Caco-2 (cell line): ENCODE data around the gene CNTNAP4. TPM values are rescaled to one million over a fixed set of nuclear protein-coding genes. Genes with fewer than 3 reads are reported as not detected.
A peak's percentile ranks its signal among the peaks of the same experiment; 100 is the strongest.

ENCODE experiments used
- Bru-seq: library from RNA; stranded (reverse); fragments of 400-500 nt; gene quantifications from one replicate; lab custom pipeline; 2021; lab: Mats Ljungman, UMichigan
- BruChase-seq, 2 experiments: library from RNA; stranded (reverse); fragments of 400-500 nt; gene quantifications; one replicate each; lab custom pipeline; 2021; lab: Mats Ljungman, UMichigan
- BruUV-seq: library from RNA; stranded (reverse); fragments of 400-500 nt; replicated peaks from 2 replicates; lab custom pipeline; 2021; lab: Mats Ljungman, UMichigan
- CTCF ChIA-PET: fragments of 300-600 bp; sonication (Branson Sonifier 250); formaldehyde crosslinking; loops from one replicate; lab custom pipeline; 2022; ENCODE audit warnings: antibody characterized with exemption; lab: Charles Lee
- POLR2A ChIA-PET: fragments of 300-600 bp; sonication (Branson Sonifier 250); formaldehyde crosslinking; loops from one replicate; lab custom pipeline; 2022; ENCODE audit warnings: antibody characterized with exemption; lab: Charles Lee
- DNase-seq, 2 experiments: peaks; one replicate each; pipeline versions ENCODE4 v3.0.0 to v3.0.0-alpha.2; 2020 to 2022
- H3K27me3 ChIP-seq: replicated peaks from 2 replicates; pipeline ENCODE4 v1.6.0; 2011; ENCODE audit warnings: low read length; ENCODE audit not compliant: control insufficient read depth, insufficient read depth
- H3K36me3 ChIP-seq: 2 replicates; pipeline ENCODE4 v1.5.1; 2011; ENCODE audit warnings: low read length; ENCODE audit not compliant: control insufficient read depth, insufficient read depth
- H3K4me1 ChIP-seq: fragments of 250-450 bp; sonication (Bioruptor Pico); 2 replicates; pipeline ENCODE4 v1.5.1; 2020; ENCODE audit warnings: mild to moderate bottlenecking
- H3K4me3 ChIP-seq: 2 replicates; pipeline ENCODE4 v1.5.1; 2011; ENCODE audit warnings: low read depth, mild to moderate bottlenecking, control low read depth, low read length
- H3K9me3 ChIP-seq: fragments of 250-450 bp; sonication (Bioruptor Pico); 2 replicates; pipeline ENCODE4 v1.5.1; 2020; ENCODE audit warnings: mild to moderate bottlenecking, moderate library complexity
- H3K27ac Mint-ChIP-seq: one replicate; pipeline ENCODE4 v1.8.0; 2022; ENCODE audit warnings: mixed read lengths; ENCODE audit not compliant: unreplicated experiment
- H3K27me3 Mint-ChIP-seq: one replicate; pipeline ENCODE4 v1.8.0; 2022; ENCODE audit warnings: mixed read lengths; ENCODE audit not compliant: insufficient read depth, unreplicated experiment
- H3K36me3 Mint-ChIP-seq: one replicate; pipeline ENCODE4 v1.8.0; 2022; ENCODE audit warnings: mild to moderate bottlenecking, mixed read lengths; ENCODE audit not compliant: insufficient read depth, unreplicated experiment
- H3K4me1 Mint-ChIP-seq: one replicate; pipeline ENCODE4 v1.8.0; 2022; ENCODE audit warnings: low read depth, mixed read lengths; ENCODE audit not compliant: unreplicated experiment
- H3K4me3 Mint-ChIP-seq: one replicate; pipeline ENCODE4 v1.8.0; 2022; ENCODE audit warnings: mild to moderate bottlenecking, moderate library complexity, mixed read lengths; ENCODE audit not compliant: unreplicated experiment
- H3K9me3 Mint-ChIP-seq: one replicate; pipeline ENCODE4 v1.8.0; 2022; ENCODE audit warnings: mixed read lengths; ENCODE audit not compliant: unreplicated experiment
- intact Hi-C: fragments of 100-400 bp; cut with micrococcal nuclease; formaldehyde crosslinking; loops from one replicate; pipeline ENCODE4 v1.10.0; 2022; ENCODE audit not compliant: unreplicated experiment
- long read RNA-seq: library from polyadenylated mRNA; stranded (forward); transcript quantifications from one replicate; pipeline ENCODE4 v2.0.0, GENCODE V29; 2022
- total RNA-seq: library from RNA; stranded (reverse); gene quantifications from 2 replicates; pipeline ENCODE4 v1.2.3, GENCODE V29; 2022
- TF ChIP-seq, protein P1 (sequence below), 2 experiments: fragments of 200-600 bp in 1 of 2; IDR thresholded peaks; 1 replicate in 1 of 2; 2 replicates in 1 of 2; pipeline versions ENCODE4 v1.5.1 to v1.8.0; 2011 to 2022; ENCODE audit warnings: antibody characterized with exemption in 1 of 2, control low read depth in 1 of 2, inconsistent platforms in 1 of 2, low read depth in 1 of 2, low read length in 1 of 2, mild to moderate bottlenecking in 1 of 2, moderate library complexity in 1 of 2; ENCODE audit not compliant: insufficient read depth in 1 of 2, severe bottlenecking in 1 of 2, unreplicated experiment in 1 of 2

Gene CNTNAP4
- total RNA-seq (not detected in 2 replicates), Bru-seq, nascent RNA (percentile 7 among the genes with signal in this experiment), BruChase-seq, experiment 1, labeled RNA remaining after a 2-hour chase (percentile 3 among the genes with signal in this experiment), BruChase-seq, experiment 2, labeled RNA remaining after a 6-hour chase (percentile 3 among the genes with signal in this experiment)
- long read RNA-seq = 0 reads

DNA sequence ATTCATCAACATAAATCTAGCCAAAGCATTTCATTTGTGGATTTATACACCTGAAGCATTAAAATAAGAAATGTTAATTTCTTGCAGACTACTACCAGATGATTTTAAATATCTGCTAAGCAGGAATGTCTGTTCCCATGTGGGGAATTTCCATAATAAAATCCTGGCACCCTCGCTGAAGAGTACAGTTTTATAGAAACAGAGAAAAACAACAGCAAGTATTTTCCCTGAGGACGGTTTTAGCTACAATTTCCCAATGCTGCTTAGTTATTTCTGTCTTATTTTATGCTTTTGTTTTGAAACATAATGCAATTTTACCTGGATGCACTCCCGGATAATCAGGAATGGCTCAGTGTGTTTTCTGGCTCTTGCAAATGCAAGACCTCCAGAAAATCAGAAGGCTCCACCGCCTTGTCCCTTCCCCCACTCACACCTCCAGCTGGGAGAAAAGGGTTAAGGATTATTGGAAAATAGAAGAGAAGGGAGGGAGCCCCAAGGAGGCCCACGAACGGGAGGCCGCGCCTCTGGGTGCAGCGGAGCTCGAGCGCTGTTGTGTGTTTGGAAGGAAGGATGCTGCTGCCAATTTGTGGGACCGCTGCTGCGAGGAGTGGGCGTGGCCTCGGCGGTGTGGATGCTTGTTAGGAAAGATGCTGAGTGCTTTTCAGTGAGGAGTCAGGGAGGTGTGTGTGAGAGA is at the start of gene CNTNAP4:
Gene CNTNAP4 (plus strand): TSS at position 657 of the 694 bp plus-strand sequence. CDS start 262 bp downstream, outside the sequence.
- Mint-ChIP-seq H3K4me3 (no peak within 1 kb of the TSS), H3K27me3 (no peaks in the 10 kb centered on the region), H3K36me3 (no peaks in the 10 kb centered on the region), H3K4me1 (no peaks in the 10 kb centered on the region), H3K9me3 (peaks cover 3% of the 10 kb centered on the region), H3K27ac (no peak within 1 kb of the TSS)
- CTCF ChIA-PET = no interaction called here
- Histone ChIP-seq H3K4me1 (no peaks in the 10 kb centered on the region), H3K4me3 (no peak within 1 kb of the TSS), H3K36me3 (no peaks in the 10 kb centered on the region), H3K9me3 (no peaks in the 10 kb centered on the region), H3K27me3 (no peaks in the 10 kb centered on the region)
- BruUV-seq = no TSS peak
- POLR2A ChIA-PET = no interaction called here
- DNase-seq = no peak
- TF ChIP-seq, protein P1, sequence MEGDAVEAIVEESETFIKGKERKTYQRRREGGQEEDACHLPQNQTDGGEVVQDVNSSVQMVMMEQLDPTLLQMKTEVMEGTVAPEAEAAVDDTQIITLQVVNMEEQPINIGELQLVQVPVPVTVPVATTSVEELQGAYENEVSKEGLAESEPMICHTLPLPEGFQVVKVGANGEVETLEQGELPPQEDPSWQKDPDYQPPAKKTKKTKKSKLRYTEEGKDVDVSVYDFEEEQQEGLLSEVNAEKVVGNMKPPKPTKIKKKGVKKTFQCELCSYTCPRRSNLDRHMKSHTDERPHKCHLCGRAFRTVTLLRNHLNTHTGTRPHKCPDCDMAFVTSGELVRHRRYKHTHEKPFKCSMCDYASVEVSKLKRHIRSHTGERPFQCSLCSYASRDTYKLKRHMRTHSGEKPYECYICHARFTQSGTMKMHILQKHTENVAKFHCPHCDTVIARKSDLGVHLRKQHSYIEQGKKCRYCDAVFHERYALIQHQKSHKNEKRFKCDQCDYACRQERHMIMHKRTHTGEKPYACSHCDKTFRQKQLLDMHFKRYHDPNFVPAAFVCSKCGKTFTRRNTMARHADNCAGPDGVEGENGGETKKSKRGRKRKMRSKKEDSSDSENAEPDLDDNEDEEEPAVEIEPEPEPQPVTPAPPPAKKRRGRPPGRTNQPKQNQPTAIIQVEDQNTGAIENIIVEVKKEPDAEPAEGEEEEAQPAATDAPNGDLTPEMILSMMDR (IDR thresholded peaks at IDR 0.05; ENCODE audit: insufficient read depth in 1 of 2, low read depth in 1 of 2, low read length in 1 of 2, severe bottlenecking in 1 of 2, unreplicated experiment in 1 of 2) = no peak
- intact Hi-C loops = loop anchor here (1.0 kb wide), 1 partner anchor 476 kb away; no protein-coding TSS in a partner anchor

DNA sequence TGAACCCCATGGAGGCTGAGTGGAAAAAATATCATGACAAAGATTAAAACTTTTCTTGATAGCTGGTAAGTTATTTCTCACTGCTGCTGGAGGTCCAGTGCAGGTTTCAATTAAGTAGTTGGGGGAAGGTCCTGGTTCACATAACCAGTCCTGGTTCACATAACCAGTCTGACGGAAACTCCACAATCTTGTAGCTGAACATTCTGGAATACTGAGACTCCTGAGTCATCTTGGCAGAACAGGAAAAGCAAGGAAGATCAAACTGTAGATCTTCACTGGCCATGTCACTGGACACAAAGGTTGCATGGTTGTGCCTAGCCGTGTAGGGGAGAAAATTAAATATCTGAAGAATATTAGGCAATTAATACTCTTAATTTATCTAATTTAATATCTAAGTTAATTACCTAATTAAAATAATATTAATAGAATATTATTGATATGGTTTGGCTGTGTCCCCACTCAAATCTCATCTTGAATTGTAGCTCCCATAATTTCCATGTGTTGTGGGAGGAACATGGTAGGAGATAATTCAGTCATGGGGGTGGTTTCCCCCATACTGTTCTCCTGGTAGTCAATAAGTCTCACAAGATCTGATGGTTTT is 48.6 kb upstream of the CNTNAP4 start:
- no peaks in the 10 kb centered on the region for H3K27me3 Mint-ChIP-seq
- H3K27me3 ChIP-seq = no peaks in the 10 kb centered on the region
- H3K27ac Mint-ChIP-seq = no peak overlapping the region
- peaks cover 24% of the 10 kb centered on the region for H3K9me3 Mint-ChIP-seq
- DNase-seq = no peak
- POLR2A ChIA-PET = no interaction called here
- no peaks in the 10 kb centered on the region for H3K9me3 ChIP-seq
- peaks cover 6% of the 10 kb centered on the region; the same call in 1 of the 2 replicates for H3K4me1 ChIP-seq
- BruUV-seq = no TSS peak
- CTCF ChIA-PET = no interaction called here
- H3K36me3 Mint-ChIP-seq = no peaks in the 10 kb centered on the region
- H3K4me1 Mint-ChIP-seq = peaks cover 9% of the 10 kb centered on the region
- no peak overlapping the region for H3K4me3 Mint-ChIP-seq
- TF ChIP-seq, protein P1 (IDR thresholded peaks at IDR 0.05; ENCODE audit: insufficient read depth in 1 of 2, low read depth in 1 of 2, low read length in 1 of 2, severe bottlenecking in 1 of 2, unreplicated experiment in 1 of 2) = no peak
- H3K4me3 ChIP-seq = no peak overlapping the region
- no peaks in the 10 kb centered on the region for H3K36me3 ChIP-seq
- intact Hi-C loops = no loop called here

DNA sequence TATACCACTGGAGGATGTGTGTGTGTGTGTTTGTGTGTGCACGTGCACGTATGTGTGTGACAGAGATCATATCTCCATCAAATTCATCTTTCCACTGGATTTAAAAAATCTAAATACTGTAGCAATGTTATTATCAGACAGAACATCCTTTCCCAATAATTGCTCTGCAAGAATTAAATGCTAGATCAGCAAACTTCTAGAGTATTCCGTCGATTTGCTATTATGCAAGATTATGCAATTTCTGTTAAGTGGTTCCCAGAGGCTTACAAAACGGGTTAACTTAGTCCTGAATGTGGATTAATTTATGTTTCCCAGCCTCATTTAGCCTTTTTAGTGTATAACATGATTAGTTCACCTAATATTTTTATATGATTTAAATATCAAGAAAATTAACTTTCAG is 44.5 kb upstream of the CNTNAP4 start:
- Histone ChIP-seq H3K4me1 (no peaks in the 10 kb centered on the region), H3K27me3 (no peaks in the 10 kb centered on the region), H3K4me3 (no peak overlapping the region), H3K36me3 (no peaks in the 10 kb centered on the region), H3K9me3 (no peaks in the 10 kb centered on the region)
- DNase-seq = no peak
- Mint-ChIP-seq H3K9me3 (peaks cover 24% of the 10 kb centered on the region), H3K4me1 (peaks cover 9% of the 10 kb centered on the region), H3K4me3 (no peak overlapping the region), H3K27me3 (no peaks in the 10 kb centered on the region), H3K36me3 (no peaks in the 10 kb centered on the region), H3K27ac (no peak overlapping the region)
- TF ChIP-seq, protein P1 (IDR thresholded peaks at IDR 0.05; ENCODE audit: insufficient read depth in 1 of 2, low read depth in 1 of 2, low read length in 1 of 2, severe bottlenecking in 1 of 2, unreplicated experiment in 1 of 2) = no peak
- CTCF ChIA-PET = no interaction called here
- BruUV-seq = no TSS peak
- POLR2A ChIA-PET = no interaction called here
- intact Hi-C loops = no loop called here
